ENCODE data around the gene ACACB.

- no peak for TF ChIP-seq EZH2 (IDR thresholded peaks at IDR 0.05; ENCODE audit: borderline replicate concordance, low read depth, low read length, poor library complexity, severe bottlenecking)
- TF ChIP-seq CTCF (conservative IDR thresholded peaks at IDR 0.05; ENCODE audit: low read depth, low read length), result no peak
Measured at GRCh38 chr12:109222062-109222461, 105.7 kb downstream of the ACACB start.

Measured in A673 (cell line).